Fibroblast of skin of scalp (primary cell): ENCODE measurements around the gene ACADS.

Experiments used
- DNase-seq: peaks from one replicate; pipeline ENCODE4 v3.0.0-alpha.2; 2013

The ACADS gene

DNA sequence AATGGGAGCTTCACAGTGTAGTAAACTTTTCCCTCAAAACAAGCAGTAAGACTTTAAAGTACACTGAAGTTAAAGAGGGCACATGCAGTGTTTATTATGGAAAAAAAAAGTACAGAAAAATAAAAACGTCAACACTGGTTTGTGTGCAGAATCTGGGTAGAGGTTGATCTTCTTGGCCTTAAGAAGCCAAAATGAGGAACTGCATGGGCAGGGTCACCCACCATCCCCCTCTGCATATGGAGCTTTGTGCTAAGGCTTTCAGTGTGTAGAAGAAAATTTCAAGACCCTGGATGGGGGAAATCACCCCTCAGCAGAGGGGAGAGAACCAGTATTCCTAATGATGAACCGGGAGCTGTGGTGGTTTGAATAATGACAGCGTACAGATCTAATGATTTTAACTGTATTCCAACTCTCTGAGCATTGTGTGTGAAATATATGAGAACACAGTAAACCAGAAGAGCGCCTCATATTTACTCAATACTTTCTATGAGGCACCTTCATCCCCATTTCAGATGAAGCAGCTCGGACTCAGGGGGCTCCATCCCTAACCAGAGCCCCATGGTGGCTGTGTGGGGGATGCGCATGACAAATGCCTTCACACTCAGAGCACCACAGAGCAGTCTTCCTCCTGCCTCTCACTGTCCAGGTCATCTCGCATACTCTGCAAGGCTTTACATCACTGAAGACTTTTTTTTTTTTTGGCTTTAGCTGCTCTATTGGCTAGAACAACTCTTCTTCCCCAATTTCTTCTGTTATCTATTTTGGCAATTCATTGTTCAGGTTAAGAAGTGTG lies 33.4 kb downstream of the ACADS start:
- DNase-seq = no peak

DNA sequence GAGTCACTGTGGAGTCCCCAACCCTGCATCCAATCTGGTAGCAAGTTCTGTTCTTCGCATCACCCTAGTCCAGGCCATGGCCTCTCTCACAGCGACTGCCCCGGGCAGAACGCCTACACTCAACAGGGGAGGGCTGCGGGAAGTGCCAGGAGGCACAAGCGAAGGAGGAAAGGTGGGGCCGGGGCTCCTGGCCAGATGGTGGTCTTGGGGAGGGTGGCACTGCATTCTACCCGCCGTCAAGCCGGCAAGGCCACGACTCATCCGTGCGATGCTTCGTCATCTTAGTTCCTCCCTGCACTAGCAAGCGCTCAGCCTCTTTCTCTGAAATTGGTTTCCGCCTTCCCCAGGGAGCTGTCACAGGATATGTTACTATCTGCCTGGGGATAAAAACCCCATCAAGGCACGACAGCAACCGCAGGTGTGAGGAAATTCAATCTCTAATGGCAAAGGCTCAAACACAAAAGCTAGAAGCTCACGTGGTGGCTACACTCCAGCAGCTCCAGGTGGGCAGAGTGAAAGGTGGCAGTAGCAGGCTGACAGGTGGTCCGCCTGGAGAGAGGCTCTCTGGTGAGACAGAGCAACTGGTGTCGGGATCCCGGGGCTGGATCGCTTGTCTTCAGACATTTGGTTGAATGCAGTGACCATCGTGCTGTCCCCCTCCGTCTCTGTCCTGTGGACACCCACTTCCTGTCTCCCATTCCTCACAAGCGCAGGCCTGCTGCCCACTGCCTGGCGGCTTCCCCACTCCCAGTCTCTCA lies 34.1 kb downstream of the ACADS start:
- no peak for DNase-seq

DNA sequence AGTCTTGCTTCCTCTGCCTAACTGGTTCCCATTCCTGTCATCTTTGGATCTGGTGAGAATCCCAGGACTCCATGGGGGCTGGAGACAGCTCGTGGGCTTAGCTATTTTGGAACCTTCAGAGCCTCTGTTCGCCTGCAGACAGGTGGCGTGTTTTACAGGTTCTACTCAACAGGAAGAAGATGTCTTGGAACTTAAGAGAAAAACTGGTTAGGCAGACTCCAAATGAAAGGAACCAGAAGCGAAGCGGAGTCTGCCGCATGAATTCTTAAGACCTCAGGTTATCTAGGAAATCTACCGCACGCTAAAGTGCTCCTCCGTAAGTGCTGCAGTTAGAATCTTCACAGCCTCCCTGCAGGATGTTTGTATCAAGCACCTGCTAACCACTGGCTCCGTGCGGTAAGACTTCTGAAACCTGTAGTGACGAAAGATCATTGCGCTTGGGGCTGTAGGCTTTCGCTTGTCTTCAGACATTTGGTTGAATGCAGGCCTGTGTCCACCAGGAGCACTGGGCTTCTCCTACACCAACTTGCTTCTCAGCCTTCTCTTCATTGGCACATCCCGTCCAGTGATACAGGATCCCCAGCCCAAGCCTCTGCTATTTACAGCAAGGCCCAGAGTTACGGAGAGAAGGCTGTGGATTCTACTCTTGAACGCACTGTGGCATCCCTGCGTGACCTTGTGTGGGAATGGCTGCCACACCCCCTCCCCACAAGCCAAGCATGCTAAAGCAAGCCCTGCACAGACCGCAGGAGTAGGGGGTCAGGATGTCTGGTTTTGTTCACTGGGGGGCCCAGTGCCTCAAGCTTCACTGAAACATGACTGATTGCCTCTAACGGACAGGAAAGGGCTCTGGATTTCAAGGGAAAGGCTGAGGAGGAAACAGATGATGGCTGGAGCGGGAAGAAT lies 35.0 kb downstream of the ACADS start:
- DNase-seq = peak; percentile 4

DNA sequence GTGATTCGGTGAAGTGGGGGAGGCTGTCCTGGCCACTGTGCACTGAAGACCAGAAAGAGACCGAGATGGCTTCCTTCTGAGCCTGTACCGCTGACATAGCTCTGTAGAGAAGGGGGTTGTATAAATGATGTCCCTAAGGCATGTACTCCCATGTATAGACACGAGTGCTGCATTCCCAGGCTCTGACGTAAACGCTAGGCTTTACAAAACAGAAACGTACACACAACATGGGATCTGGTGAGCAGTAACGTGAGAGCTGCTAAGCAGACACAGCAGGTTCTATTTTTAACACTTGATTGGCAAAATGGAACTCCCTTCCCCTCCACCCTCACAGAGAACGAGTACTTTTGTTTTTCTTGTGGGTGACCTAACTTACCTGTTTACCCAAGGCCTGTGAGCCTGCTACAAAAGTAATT lies 35.9 kb downstream of the ACADS start:
- peak; percentile 95 for DNase-seq

DNA sequence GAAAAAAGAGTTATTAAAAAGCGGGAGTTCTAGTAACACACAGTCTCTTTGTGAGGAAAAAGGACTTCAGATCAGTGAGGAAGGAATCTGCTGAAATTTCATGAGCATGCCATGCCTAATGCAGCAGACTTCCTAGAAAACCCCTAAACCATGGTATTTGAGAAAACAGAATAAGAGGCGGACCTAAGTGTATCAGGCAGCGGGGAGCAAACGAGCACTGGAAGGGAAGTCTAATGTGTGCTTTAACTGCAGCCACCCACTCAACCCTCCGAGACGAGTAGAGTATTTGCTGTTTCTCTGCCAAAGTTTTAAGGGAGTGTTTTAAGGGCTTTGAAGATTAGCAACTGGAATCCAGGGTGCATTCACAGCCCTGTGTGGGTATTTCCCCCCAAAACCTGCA lies 36.5 kb downstream of the ACADS start:
- DNase-seq = peak; percentile 18

DNA sequence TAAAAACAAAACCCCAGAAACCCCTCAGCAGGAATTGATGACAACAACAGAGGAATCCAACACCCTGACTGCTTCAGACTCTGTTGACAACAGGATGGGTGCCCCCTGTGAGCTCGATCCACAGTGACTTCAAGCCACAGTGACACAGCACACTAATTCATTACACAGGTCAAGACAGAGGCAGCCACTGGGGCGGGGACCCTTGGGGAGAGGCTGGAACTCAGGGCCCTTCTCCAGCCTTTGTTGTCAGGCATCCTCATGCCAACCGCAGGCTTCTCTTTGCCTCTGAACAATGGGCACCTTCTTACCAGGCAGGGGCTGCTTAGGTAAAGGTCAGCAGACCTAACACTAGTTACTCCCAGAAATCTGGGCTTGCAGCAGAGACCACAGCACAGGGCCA lies 37.6 kb downstream of the ACADS start:
- DNase-seq = no peak

DNA sequence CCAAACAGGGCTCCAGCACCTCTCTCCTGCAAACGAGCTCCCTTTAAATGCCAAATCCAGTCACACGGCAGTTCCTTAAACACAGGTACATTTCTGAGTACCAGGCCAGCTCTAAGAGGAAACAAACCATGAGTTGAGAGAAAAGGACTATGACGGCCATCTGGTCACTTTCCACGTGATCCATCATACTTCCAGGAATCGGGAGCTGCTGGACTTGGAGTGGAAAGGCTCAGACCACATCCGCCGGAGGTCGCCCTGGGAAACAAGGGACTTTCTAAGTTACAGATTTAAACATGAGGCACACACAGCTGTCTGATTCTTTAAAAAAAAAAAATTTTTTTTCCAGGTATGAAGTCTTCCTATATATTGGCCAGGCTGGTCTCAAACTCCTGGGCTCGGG lies 39.2 kb downstream of the ACADS start:
- DNase-seq = no peak

DNA sequence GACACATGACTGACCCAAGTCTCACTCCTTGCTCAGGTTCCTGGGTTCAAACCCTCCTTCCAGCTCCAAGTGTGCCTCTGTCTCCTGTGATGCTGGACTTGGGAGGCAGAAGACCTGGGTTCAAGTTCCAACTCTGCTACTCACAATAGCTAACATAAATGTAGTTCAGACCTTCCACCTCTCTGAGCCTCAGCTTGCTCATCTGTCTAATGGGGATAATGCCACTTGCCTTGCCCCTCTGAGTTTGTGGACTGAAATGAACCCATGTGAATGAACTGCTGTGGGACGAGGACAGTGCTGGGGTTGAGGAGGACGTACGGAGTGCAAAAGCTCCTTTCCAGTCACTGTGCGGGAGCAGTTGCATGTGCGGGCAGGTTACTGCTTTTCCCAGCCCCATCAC lies 40.9 kb downstream of the ACADS start:
- no peak for DNase-seq

DNA sequence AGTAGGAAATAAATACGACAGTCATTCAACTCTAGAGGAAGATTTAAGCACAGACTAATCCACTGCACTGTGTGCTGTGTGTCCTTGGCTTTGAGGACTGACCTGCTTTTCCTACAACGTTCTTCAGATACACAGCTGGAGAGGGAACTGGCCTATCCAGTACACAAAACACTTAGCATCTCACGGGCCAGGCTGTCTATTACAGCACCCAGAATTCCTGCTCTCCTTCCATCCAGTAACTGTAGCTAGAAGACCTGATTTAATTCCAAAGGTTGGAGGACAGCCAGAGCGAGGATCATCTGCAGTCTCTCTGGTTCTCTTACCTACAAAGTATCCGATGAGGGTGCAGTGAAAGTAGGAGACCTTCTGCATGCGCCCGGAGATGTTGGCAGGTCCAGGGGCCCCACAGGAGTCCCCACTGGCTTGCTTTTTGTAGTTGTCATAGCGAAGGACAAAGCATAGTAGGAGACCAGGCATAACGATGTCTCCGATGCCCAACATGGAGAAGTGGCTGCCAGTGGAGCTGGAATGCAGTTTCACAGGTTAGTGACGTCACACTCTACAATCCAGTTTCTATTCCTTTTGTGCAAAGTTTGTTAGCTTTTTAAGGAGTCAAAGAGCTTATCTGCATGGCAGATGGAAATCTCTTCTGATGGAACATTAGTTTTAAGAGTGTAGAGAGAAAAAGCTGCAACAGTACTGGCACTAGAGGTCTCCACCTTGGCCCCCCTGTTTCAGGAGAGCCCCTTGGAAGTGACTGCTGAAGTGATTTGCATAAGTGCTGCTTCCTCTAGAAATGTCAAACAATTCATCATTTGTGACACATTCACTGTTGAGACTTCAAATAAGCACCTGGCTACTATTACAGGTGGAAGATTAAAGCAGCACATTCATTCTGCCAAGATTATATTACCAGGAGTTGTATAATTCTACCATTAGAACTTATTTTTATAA lies 41.7 kb downstream of the ACADS start:
- no peak for DNase-seq

DNA sequence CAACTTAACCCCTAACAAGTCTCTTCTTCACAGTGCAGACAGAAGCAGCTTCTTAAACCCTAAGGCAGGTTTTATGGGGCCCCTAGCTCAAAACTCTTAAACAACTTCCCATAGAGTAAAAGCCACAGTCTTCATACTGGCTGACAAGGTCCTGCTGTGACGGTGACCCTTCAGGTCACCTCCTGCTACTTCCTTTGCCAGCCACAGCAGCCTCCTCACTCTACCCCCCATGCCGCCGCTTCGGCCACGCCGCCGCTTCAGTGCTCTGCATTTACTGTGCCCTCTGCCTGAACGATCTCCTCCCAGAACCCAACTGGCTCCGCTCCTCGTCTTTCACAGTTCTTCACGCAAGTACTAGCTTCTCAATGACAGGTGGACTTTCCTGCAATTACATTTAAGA lies 45.5 kb downstream of the ACADS start:
- DNase-seq = no peak

DNA sequence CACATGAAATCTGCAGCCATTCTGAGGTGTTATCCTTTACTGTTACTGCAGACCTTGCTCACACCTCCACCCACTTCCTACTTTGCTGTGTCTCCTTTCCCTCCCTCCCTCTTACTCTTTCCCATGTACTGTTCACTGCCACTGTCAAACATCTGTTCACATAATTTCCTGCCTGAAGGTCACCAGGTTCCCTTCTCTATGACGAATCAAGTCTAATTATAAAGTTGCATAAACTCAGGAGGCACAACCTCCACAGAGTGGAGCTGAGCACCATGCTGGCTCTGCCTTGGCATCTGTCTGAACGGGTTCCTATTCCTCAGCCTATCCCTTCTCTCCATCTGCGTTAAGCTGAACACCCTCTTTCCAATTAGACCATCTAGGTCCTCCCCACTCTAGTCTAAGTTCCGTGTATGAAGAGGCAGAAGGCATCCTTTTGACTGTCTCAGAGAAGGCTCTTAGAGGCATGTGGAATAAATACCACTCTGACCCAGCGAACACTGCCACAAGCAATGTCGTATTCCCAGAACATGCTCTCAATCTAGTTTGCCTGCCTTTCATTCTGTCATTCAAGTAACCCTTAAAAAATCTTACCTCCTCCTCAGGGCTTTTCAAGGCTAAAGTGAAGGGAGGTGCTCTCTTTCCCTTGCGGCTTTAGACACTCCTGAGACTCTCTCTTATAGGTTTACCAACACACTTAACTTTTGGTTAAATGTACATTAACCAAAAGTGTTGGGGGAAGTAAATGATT lies 48.7 kb downstream of the ACADS start:
- DNase-seq = no peak

DNA sequence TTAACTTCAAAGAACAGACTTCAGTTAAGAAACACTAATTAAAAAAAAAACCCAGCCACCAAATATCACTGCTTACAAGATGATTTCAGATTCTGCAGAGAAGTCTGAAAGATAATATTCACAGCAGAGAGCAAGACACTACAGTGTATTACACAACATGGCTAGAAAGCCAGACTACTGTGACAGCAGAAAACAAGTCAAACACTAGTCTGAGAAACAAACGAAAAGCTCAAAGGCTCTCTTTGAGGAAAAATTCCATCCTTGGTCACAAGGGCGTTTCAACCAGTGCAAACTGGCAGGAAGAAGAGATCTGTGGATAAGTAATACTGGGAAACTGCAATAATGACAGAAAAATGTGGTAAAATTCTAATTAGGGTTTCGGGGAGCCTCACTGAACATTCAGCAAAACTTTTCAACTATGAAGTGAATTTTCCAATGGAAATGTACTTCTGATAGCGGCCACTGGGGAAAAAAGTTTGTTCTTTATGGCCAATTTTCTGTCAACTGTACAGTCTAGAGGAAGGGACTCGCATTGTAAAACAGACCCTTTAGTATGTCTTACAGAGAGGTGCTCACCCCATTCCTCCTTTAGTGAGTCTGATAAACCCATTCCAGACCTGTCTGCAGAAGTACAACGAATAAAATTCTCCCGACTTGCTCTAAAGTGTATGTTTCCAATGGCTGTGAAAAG lies 50.4 kb downstream of the ACADS start:
- DNase-seq = no peak

DNA sequence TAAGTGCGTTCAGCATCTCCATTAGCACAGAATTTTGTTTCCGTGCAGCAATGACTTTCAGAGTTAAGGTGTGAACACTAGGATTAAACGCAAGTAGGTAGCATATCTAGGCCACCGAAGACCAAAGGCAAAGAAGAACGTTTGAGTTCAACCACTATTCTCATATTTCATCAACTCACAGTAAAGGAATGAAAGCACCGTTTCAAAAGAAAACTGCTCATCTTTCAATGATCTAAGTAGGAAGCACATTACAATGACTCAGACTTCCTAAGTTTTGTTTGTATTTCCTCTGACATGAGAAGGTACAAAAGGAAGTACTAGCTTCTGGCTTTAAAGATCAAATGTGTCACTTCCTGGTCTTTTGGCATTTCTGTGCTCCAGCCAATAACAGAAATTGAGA lies 57.6 kb downstream of the ACADS start:
- DNase-seq = peak; percentile 16

DNA sequence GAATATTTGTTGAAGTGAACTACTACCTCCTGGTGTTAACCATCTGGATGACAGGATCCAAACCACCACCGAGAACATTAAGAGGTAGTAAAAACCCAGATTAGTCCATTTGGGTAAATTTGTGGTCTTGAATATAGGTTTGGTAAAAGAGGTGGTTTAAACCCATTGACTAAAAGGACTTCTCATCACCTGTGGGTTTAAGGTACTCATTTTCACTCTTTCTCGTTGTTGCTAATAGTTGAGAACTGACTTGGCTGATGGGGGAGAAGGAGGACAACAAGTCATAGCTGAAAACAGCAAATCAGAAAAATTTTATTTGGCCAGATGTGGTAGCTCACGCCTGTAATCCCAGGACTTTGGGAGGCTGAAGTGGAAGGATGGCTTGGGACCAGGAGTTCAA lies 59.2 kb downstream of the ACADS start:
- no peak for DNase-seq

DNA sequence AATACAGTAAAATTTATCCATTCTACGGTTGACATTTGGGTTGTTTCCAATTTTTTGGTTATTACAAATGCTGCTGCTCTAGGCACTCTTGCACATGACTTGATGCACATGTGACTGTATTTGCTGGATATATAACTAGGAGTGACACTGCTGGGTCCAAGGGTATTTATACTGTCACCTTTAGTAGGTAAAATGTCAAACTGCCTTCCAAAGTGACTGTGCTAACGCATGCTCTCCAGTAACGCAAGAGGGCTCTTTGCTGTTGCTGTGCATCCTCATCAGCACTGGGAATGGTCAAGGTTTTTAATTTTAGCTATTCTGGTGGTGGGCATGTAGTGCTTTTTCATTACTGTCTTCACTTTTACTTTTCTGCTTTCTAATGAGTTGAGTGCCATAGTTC lies 62.3 kb downstream of the ACADS start:
- DNase-seq = no peak
